HepG2 (cell line): Measurements from ENCODE around the gene TMED5. TPM values are rescaled to one million over a fixed set of nuclear protein-coding genes. Genes with fewer than 3 reads are reported as not detected.

Source experiments
- ARNT2 ChIP-seq: sonication (generic); formaldehyde crosslinking; IDR thresholded peaks from 2 replicates; pipeline ENCODE4 v1.8.0; 2022; ENCODE audit warnings: mild to moderate bottlenecking, low read depth, missing genetic modification reagents, moderate library complexity
- ASH2L ChIP-seq: fragments of 300-600, 200-600 bp; sonication (generic); IDR thresholded peaks from 2 replicates; pipeline ENCODE4 v1.7.0; 2017; ENCODE audit warnings: low read depth, mild to moderate bottlenecking, moderate library complexity, mixed read lengths, low read length; ENCODE audit not compliant: insufficient read length
- FOXK2 ChIP-seq: fragments of 450-650 bp; IDR thresholded peaks from 2 replicates; pipeline ENCODE4 v1.6.1; 2016
- HNF4A ChIP-seq: sonication (generic); formaldehyde crosslinking; IDR thresholded peaks from 2 replicates; pipeline ENCODE4 v1.4.0; 2020; ENCODE audit warnings: missing genetic modification reagents
- KDM2A ChIP-seq: sonication (generic); formaldehyde crosslinking; IDR thresholded peaks from 2 replicates; pipeline ENCODE4 v1.4.0; 2020; ENCODE audit warnings: low read depth, missing genetic modification reagents, borderline replicate concordance
- MTA1 ChIP-seq: sonication (generic); formaldehyde crosslinking; IDR thresholded peaks from 2 replicates; pipeline ENCODE4 v1.4.0; 2020; ENCODE audit warnings: missing genetic modification reagents, mild to moderate bottlenecking, borderline replicate concordance
- NFYB ChIP-seq: sonication (generic); formaldehyde crosslinking; IDR thresholded peaks from 2 replicates; pipeline ENCODE4 v1.4.0; 2020; ENCODE audit warnings: missing genetic modification reagents
- RFX1 ChIP-seq: fragments of 450-650 bp; IDR thresholded peaks from 2 replicates; pipeline ENCODE4 v1.6.1; 2017
- SETDB1 ChIP-seq: sonication (generic); formaldehyde crosslinking; IDR thresholded peaks from 2 replicates; pipeline ENCODE4 v1.5.1; 2020; ENCODE audit warnings: missing genetic modification reagents, mild to moderate bottlenecking, borderline replicate concordance
- TBX2 ChIP-seq: sonication (generic); formaldehyde crosslinking; IDR thresholded peaks from 2 replicates; pipeline ENCODE4 v1.5.0; 2020; ENCODE audit warnings: missing genetic modification reagents, mild to moderate bottlenecking, borderline replicate concordance
- ZMYM2 ChIP-seq: sonication (generic); formaldehyde crosslinking; IDR thresholded peaks from 2 replicates; pipeline ENCODE4 v1.8.0; 2022; ENCODE audit warnings: mild to moderate bottlenecking, missing genetic modification reagents
- ZNF101 ChIP-seq: sonication (generic); formaldehyde crosslinking; IDR thresholded peaks from 2 replicates; pipeline ENCODE4 v1.4.0; 2020; ENCODE audit warnings: mild to moderate bottlenecking, low read depth, missing genetic modification reagents, borderline replicate concordance
- ZNF501 ChIP-seq: sonication (generic); formaldehyde crosslinking; IDR thresholded peaks from 2 replicates; pipeline ENCODE4 v1.5.1; 2020; ENCODE audit warnings: mild to moderate bottlenecking, moderate library complexity, missing genetic modification reagents
- ZNF569 ChIP-seq: sonication (generic); formaldehyde crosslinking; IDR thresholded peaks from 2 replicates; pipeline ENCODE4 v1.5.0; 2020; ENCODE audit warnings: mild to moderate bottlenecking, missing genetic modification reagents, moderate library complexity, borderline replicate concordance
- ZNF619 ChIP-seq: sonication (generic); formaldehyde crosslinking; IDR thresholded peaks from 2 replicates; pipeline ENCODE4 v1.4.0; 2020; ENCODE audit warnings: mild to moderate bottlenecking, missing genetic modification reagents
- polyA plus RNA-seq, 8 experiments: library from polyadenylated mRNA; depleted of rRNA in 3 of 8; stranded (reverse) in 7 of 8; unstranded in 1 of 8; fragments of >200 nt; fragmentation: Illumina TruSeq in 4 of 8; extraction: Trizol in 4 of 8; gene quantifications; 2 replicates each; pipeline versions ENCODE4 v1.2.1 to v1.2.3, GENCODE V29; 2011 to 2016; ENCODE audit warnings: low read depth in 4 of 8, missing spikeins in 1 of 8, mixed read lengths in 1 of 8; ENCODE audit not compliant: insufficient read depth in 1 of 8
- total RNA-seq, 5 experiments: library from RNA; depleted of rRNA; stranded (reverse); fragments of >200 nt; fragmentation: Illumina TruSeq; extraction: Trizol; gene quantifications; 2 replicates each; pipeline ENCODE4 v1.2.3, GENCODE V29; 2016; ENCODE audit warnings: low read depth in 1 of 5
- TF ChIP-seq, protein P1 (sequence below): IDR thresholded peaks from 2 replicates; pipeline ENCODE4 v1.6.1; 2016; ENCODE audit warnings: mild to moderate bottlenecking
- TF ChIP-seq, protein P2 (sequence below): sonication (generic); formaldehyde crosslinking; IDR thresholded peaks from 2 replicates; pipeline ENCODE4 v1.4.0; 2020; ENCODE audit warnings: missing genetic modification reagents
- TF ChIP-seq, protein P3 (sequence below): sonication (generic); formaldehyde crosslinking; IDR thresholded peaks from 2 replicates; pipeline ENCODE4 v1.5.0; 2020; ENCODE audit warnings: mild to moderate bottlenecking, missing genetic modification reagents, borderline replicate concordance
- TF ChIP-seq, protein P4 (sequence below): sonication (generic); formaldehyde crosslinking; IDR thresholded peaks from 2 replicates; pipeline ENCODE4 v1.4.0; 2020; ENCODE audit warnings: missing genetic modification reagents, borderline replicate concordance
- TF ChIP-seq, protein P5 (sequence below): sonication (generic); formaldehyde crosslinking; IDR thresholded peaks from 2 replicates; pipeline ENCODE4 v1.8.0; 2022; ENCODE audit warnings: low read depth, missing genetic modification reagents

The TMED5 gene
- total and polyA plus RNA-seq, 2 of the 13 experiments (the other 11 are each of a cell fraction or from before 2014, with no cell fraction given) = 58.1 to 99.0 TPM

DNA sequence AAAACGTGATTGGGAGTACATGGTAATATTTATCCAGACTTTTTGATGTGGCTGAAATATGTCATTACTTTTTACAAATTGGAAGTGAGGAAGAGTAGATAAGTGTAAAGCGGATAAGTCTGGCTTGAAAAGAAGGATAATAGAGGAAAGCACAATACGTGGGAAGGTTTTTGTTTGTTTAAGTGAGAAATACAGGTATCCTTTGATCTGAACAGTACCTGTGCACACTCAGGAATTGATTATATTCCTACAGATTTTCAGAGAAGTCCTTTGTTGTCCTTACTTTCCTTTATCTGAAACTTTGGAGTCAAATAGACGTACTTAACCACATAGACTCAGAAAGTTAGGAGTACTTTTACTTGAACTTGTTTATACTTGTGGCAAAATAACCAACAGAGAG lies 20.5 kb upstream of the TMED5 start (continued):
- TF ChIP-seq ZNF101 (CRISPR knock-in tag) = no peak
- TF ChIP-seq, protein P1, sequence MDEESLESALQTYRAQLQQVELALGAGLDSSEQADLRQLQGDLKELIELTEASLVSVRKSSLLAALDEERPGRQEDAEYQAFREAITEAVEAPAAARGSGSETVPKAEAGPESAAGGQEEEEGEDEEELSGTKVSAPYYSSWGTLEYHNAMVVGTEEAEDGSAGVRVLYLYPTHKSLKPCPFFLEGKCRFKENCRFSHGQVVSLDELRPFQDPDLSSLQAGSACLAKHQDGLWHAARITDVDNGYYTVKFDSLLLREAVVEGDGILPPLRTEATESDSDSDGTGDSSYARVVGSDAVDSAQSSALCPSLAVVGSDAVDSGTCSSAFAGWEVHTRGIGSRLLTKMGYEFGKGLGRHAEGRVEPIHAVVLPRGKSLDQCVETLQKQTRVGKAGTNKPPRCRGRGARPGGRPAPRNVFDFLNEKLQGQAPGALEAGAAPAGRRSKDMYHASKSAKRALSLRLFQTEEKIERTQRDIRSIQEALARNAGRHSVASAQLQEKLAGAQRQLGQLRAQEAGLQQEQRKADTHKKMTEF (CRISPR knock-in tag) = no peak
- TF ChIP-seq FOXK2 = no peak
- TF ChIP-seq, protein P2, sequence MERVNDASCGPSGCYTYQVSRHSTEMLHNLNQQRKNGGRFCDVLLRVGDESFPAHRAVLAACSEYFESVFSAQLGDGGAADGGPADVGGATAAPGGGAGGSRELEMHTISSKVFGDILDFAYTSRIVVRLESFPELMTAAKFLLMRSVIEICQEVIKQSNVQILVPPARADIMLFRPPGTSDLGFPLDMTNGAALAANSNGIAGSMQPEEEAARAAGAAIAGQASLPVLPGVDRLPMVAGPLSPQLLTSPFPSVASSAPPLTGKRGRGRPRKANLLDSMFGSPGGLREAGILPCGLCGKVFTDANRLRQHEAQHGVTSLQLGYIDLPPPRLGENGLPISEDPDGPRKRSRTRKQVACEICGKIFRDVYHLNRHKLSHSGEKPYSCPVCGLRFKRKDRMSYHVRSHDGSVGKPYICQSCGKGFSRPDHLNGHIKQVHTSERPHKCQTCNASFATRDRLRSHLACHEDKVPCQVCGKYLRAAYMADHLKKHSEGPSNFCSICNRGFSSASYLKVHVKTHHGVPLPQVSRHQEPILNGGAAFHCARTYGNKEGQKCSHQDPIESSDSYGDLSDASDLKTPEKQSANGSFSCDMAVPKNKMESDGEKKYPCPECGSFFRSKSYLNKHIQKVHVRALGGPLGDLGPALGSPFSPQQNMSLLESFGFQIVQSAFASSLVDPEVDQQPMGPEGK (CRISPR knock-in tag) = no peak
- TF ChIP-seq, protein P3, sequence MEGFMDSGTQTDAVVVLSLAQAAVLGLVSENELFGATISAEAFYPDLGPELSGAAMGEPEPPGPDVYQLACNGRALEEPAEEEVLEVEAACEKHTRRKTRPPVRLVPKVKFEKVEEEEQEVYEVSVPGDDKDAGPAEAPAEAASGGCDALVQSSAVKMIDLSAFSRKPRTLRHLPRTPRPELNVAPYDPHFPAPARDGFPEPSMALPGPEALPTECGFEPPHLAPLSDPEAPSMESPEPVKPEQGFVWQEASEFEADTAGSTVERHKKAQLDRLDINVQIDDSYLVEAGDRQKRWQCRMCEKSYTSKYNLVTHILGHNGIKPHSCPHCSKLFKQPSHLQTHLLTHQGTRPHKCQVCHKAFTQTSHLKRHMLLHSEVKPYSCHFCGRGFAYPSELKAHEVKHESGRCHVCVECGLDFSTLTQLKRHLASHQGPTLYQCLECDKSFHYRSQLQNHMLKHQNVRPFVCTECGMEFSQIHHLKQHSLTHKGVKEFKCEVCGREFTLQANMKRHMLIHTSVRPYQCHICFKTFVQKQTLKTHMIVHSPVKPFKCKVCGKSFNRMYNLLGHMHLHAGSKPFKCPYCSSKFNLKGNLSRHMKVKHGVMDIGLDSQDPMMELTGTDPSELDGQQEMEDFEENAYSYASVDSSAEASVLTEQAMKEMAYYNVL (CRISPR knock-in tag) = peak; percentile 98
- no peak for TF ChIP-seq KDM2A (CRISPR knock-in tag)
- TF ChIP-seq ZNF569 = no peak
- TF ChIP-seq NFYB (CRISPR knock-in tag) = no peak
- TF ChIP-seq ASH2L = no peak
- TF ChIP-seq ARNT2 (CRISPR knock-in tag) = no peak
- TF ChIP-seq, protein P4, sequence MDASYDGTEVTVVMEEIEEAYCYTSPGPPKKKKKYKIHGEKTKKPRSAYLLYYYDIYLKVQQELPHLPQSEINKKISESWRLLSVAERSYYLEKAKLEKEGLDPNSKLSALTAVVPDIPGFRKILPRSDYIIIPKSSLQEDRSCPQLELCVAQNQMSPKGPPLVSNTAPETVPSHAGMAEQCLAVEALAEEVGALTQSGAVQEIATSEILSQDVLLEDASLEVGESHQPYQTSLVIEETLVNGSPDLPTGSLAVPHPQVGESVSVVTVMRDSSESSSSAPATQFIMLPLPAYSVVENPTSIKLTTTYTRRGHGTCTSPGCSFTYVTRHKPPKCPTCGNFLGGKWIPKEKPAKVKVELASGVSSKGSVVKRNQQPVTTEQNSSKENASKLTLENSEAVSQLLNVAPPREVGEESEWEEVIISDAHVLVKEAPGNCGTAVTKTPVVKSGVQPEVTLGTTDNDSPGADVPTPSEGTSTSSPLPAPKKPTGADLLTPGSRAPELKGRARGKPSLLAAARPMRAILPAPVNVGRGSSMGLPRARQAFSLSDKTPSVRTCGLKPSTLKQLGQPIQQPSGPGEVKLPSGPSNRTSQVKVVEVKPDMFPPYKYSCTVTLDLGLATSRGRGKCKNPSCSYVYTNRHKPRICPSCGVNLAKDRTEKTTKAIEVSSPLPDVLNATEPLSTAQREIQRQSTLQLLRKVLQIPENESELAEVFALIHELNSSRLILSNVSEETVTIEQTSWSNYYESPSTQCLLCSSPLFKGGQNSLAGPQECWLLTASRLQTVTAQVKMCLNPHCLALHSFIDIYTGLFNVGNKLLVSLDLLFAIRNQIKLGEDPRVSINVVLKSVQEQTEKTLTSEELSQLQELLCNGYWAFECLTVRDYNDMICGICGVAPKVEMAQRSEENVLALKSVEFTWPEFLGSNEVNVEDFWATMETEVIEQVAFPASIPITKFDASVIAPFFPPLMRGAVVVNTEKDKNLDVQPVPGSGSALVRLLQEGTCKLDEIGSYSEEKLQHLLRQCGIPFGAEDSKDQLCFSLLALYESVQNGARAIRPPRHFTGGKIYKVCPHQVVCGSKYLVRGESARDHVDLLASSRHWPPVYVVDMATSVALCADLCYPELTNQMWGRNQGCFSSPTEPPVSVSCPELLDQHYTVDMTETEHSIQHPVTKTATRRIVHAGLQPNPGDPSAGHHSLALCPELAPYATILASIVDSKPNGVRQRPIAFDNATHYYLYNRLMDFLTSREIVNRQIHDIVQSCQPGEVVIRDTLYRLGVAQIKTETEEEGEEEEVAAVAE (CRISPR knock-in tag) = no peak
- no peak for TF ChIP-seq ZMYM2 (CRISPR knock-in tag)
- no peak for TF ChIP-seq ZNF501 (CRISPR knock-in tag)
- 0 out of 2 replicates have a peak, but pooled peaks have one; percentile 12 for TF ChIP-seq HNF4A (CRISPR knock-in tag)
- no peak for TF ChIP-seq SETDB1 (CRISPR knock-in tag)
- no peak for TF ChIP-seq ZNF619
- TF ChIP-seq TBX2 = no peak
- no peak for TF ChIP-seq RFX1
- TF ChIP-seq, protein P5, sequence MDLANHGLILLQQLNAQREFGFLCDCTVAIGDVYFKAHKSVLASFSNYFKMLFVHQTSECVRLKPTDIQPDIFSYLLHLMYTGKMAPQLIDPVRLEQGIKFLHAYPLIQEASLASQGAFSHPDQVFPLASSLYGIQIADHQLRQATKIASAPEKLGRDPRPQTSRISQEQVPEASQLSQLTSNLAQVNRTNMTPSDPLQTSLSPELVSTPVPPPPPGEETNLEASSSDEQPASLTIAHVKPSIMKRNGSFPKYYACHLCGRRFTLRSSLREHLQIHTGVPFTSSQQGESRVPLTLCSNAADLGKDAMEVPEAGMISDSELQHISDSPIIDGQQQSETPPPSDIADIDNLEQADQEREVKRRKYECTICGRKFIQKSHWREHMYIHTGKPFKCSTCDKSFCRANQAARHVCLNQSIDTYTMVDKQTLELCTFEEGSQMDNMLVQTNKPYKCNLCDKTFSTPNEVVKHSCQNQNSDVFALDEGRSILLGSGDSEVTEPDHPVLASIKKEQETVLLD = no peak
- no peak for TF ChIP-seq MTA1
